RWPE1 (cell line): Measurements from ENCODE around the gene SORCS1.

Experiments used
- CTCF ChIA-PET: fragments of 350-600 bp; sonication (Branson Sonifier 250); formaldehyde crosslinking; extraction: SDS; loops from one replicate; lab custom pipeline; 2021; lab: Yijun Ruan, JAX
- POLR2A ChIA-PET: fragments of 400-600 bp; formaldehyde crosslinking; extraction: SDS; loops from one replicate; lab custom pipeline; 2020; ENCODE audit warnings: antibody characterized with exemption; ENCODE audit not compliant: low non-redundant PET; lab: Yijun Ruan, JAX
- DNase-seq: peaks from one replicate; pipeline ENCODE4 v3.0.0; 2012; ENCODE audit warnings: low spot score
- H3K27ac ChIP-seq: fragments of 450-650 bp; 2 replicates; pipeline ENCODE4 v1.5.1; 2017
- TF ChIP-seq, protein P1 (sequence below): fragments of 450-650 bp; conservative IDR thresholded peaks from 2 replicates; pipeline ENCODE4 v1.5.1; 2017; ENCODE audit warnings: low read depth, mild to moderate bottlenecking

Gene SORCS1

GRCh38 chr10:106788982-106789381, 375.5 kb downstream of the SORCS1 start:
- ChIA-PET CTCF (interaction anchor here (0.6 kb wide), 1 partner anchor 293 kb away, joined by 5 read pairs; no protein-coding TSS in a partner anchor), POLR2A (no interaction called here)
- TF ChIP-seq, protein P1, sequence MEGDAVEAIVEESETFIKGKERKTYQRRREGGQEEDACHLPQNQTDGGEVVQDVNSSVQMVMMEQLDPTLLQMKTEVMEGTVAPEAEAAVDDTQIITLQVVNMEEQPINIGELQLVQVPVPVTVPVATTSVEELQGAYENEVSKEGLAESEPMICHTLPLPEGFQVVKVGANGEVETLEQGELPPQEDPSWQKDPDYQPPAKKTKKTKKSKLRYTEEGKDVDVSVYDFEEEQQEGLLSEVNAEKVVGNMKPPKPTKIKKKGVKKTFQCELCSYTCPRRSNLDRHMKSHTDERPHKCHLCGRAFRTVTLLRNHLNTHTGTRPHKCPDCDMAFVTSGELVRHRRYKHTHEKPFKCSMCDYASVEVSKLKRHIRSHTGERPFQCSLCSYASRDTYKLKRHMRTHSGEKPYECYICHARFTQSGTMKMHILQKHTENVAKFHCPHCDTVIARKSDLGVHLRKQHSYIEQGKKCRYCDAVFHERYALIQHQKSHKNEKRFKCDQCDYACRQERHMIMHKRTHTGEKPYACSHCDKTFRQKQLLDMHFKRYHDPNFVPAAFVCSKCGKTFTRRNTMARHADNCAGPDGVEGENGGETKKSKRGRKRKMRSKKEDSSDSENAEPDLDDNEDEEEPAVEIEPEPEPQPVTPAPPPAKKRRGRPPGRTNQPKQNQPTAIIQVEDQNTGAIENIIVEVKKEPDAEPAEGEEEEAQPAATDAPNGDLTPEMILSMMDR: no peak
- no peak for DNase-seq
- no peak overlapping the region for H3K27ac ChIP-seq

- no peak for DNase-seq
- H3K27ac ChIP-seq: no peak overlapping the region
- ChIA-PET CTCF (no interaction called here), POLR2A (no interaction called here)
- TF ChIP-seq, protein P1: no peak
These were observed 379.0 kb downstream of the SORCS1 start for GRCh38 chr10:106785528-106785927.

GRCh38 chr10:106780632-106781031, 383.9 kb downstream of the SORCS1 start:
- ChIA-PET POLR2A (no interaction called here), CTCF (interaction anchor here (0.8 kb wide), 1 partner anchor 401 kb away, joined by 4 read pairs; no protein-coding TSS in a partner anchor)
- no peak overlapping the region for H3K27ac ChIP-seq
- TF ChIP-seq, protein P1: no peak
- DNase-seq: no peak

- ChIA-PET CTCF (no interaction called here), POLR2A (no interaction called here)
- no peak overlapping the region for H3K27ac ChIP-seq
- DNase-seq: no peak
- TF ChIP-seq, protein P1: no peak
These were observed 386.7 kb downstream of the SORCS1 start for GRCh38 chr10:106777841-106778240.

DNA sequence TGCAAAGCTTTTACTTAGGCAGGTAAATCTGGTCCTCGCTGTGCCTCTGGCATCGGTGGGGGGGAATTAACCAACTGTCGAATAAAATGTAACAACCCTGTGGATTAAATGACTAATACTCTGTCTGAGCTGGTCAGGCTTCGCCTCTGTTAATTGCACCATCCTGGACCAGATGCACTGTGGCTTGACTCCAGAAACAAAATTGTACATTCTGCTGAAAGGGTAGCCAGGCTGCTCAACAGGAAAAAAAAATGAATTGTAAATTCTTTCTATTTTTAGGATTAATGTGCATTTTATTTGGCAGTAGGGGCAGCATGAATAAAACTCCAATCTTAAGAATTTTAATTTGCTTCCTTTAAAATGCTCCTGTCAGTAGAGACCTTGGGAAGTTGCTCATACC, 389.4 kb downstream of the SORCS1 start:
- TF ChIP-seq, protein P1: no peak
- ChIA-PET CTCF (interaction anchor here (0.6 kb wide), 1 partner anchor 1051 kb away, joined by 3 read pairs; no protein-coding TSS in a partner anchor), POLR2A (no interaction called here)
- no peak overlapping the region for H3K27ac ChIP-seq
- peak; percentile 11 for DNase-seq

- CTCF ChIA-PET: no interaction called here
- DNase-seq: no peak
These were observed 391.5 kb downstream of the SORCS1 start for GRCh38 chr10:106772957-106773356.

More at GRCh38 chr10:106772957-106773356, 391.5 kb downstream of the SORCS1 start:
- POLR2A ChIA-PET: no interaction called here
- H3K27ac ChIP-seq: no peak overlapping the region
- TF ChIP-seq, protein P1: no peak
